ENCODE data around the gene SVOP. TPM values are rescaled to one million over a fixed set of nuclear protein-coding genes. Genes with fewer than 3 reads are reported as not detected.

SVOP gene
- total and polyA plus RNA-seq, 2 of the 8 experiments (the other 6 are each of a cell fraction or from before 2014, with no cell fraction given): 0.06 TPM; not detected in 1

DNA sequence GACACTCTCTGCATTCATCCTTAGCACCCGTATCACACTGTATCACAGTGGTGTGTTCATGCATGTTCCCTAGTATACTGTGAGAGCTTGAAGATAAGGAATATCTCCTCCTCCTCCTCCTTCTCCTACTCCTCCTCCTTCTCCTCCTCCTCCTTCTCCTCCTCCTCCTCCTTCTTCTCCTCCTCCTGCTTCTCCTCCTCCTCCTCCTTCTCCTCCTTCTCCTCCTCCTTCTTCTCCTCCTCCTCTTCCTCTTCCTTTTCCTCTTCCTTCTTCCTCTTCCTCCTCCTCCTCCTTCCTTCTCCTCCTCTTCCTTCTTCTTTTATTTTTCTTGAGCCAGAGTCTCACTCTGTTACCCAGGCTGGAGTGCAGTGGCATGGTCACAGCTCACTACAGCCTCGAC, 113.9 kb downstream of the SVOP start:
- ChIA-PET CTCF (ENCODE audit: partially characterized antibody) (interaction anchor here (0.6 to 1.2 kb wide), 2 partner anchors 43 to 595 kb away, joined by 3 to 6 read pairs; no protein-coding TSS in a partner anchor), POLR2A (ENCODE audit: partially characterized antibody) (interaction anchor here (1.0 kb wide), 1 partner anchor 10 kb away, joined by 3 read pairs; no protein-coding TSS in a partner anchor)
- Histone ChIP-seq H3K4me2 (ENCODE audit: insufficient read depth in 1 of 2, low read depth in 2 of 2, low read length in 2 of 2) (no peak overlapping the region), H3K4me1 (replicated peaks in 1 of 4; ENCODE audit: control insufficient read depth in 3 of 4, insufficient read depth in 4 of 4, low read length in 3 of 4) (peaks cover 0 to 2% (median 0%) of the 10 kb centered on the region in 4 experiments; a peak in 2 of 7 replicates), H3K36me3 (ENCODE audit: control insufficient read depth in 2 of 4, insufficient read depth in 4 of 4, low read length in 3 of 4) (no peaks in the 10 kb centered on the region), H2BK15ac (ENCODE audit: low read length) (no peak overlapping the region), H3K14ac (ENCODE audit: insufficient read length) (no peak overlapping the region), H2BK120ac (replicated peaks; ENCODE audit: low read depth, low read length) (no peak overlapping the region), H4K91ac (replicated peaks; ENCODE audit: insufficient read length, low read length) (no peak overlapping the region), H4K5ac (ENCODE audit: insufficient read length, low read depth, low read length) (no peak overlapping the region), H3K79me1 (ENCODE audit: low read depth, low read length) (no peaks in the 10 kb centered on the region), H4K8ac (ENCODE audit: extremely low read depth, insufficient read depth, low read length) (no peak overlapping the region), H3K4me3 (ENCODE audit: extremely low read depth in 1 of 4, insufficient read depth in 2 of 4, low read depth in 3 of 4, low read length in 4 of 4) (no peak overlapping the region), H2BK12ac (ENCODE audit: low read depth, low read length) (0 out of 2 replicates have a peak overlapping the region, but pooled peaks have one; percentile 22), H3K9ac (replicated peaks in 1 of 4; ENCODE audit: extremely low read depth in 1 of 4, low read depth in 3 of 4, low read length in 3 of 4) (no peak overlapping the region), H2BK20ac (ENCODE audit: low read length) (no peak overlapping the region; the same call in 1 of the 2 replicates), H2AFZ (ENCODE audit: low read length) (no peak overlapping the region), H3K23me2 (ENCODE audit: low read depth, low read length) (no peaks in the 10 kb centered on the region; the same call in 1 of the 2 replicates), H3K56ac (replicated peaks; ENCODE audit: insufficient read length, low read depth, low read length) (no peak overlapping the region), H3K27me3 (replicated peaks in 1 of 4; ENCODE audit: control insufficient read depth in 3 of 4, extremely low read depth in 1 of 4, insufficient read depth in 3 of 4, low read length in 3 of 4) (no peaks in the 10 kb centered on the region), H3K79me2 (ENCODE audit: control insufficient read depth in 1 of 2, insufficient read depth in 2 of 2, low read length in 2 of 2) (no peaks in the 10 kb centered on the region), H4K20me1 (replicated peaks in 1 of 2; ENCODE audit: control insufficient read depth in 1 of 2, insufficient read depth in 2 of 2, low read length in 2 of 2) (no peaks in the 10 kb centered on the region), H2BK5ac (ENCODE audit: low read depth, low read length) (no peak overlapping the region), H2AK5ac (ENCODE audit: low read depth, low read length) (no peak overlapping the region), H3K27ac (ENCODE audit: low read depth, low read length) (no peak overlapping the region), H3K4ac (replicated peaks; ENCODE audit: insufficient read length, low read depth, low read length) (no peak overlapping the region), H3K23ac (ENCODE audit: insufficient read length) (no peak overlapping the region), H3K9me3 (ENCODE audit: insufficient read depth in 2 of 2, low read depth in 1 of 2, low read length in 1 of 2) (no peaks in the 10 kb centered on the region), H3K18ac (ENCODE audit: extremely low read depth, low read length) (no peak overlapping the region)
- no peak for FAIRE-seq
- 75% methylated on average over 1 of the region's 2 CpGs; no CpG with 5 or more reads in 1 of the 2 experiments for WGBS, 2 experiments (ENCODE audit: extremely low coverage in 1 of 2, insufficient coverage in 1 of 2, insufficient read length in 1 of 2, insufficient replicate concordance in 2 of 2, low coverage in 1 of 2, low lambda C conversion rate in 2 of 2, missing lambda C conversion rate in 1 of 2)
- no peak for DNase-seq (ENCODE audit: low read depth in 1 of 2, low spot score in 2 of 2)
- TF ChIP-seq SP4 (IDR thresholded peaks at IDR 0.05; ENCODE audit: low read length) (no peak), ATF3 (IDR thresholded peaks at IDR 0.05; ENCODE audit: insufficient read depth, low read depth, low read length) (no peak)
